KOPT-K1 (cell line): ENCODE measurements around the gene LHPP.

Source experiments
- H3K27ac ChIP-seq: fragments of 200-600 bp; sonication (generic); 2 replicates; pipeline ENCODE4 v1.5.1; 2016; ENCODE audit warnings: antibody characterized with exemption, mild to moderate bottlenecking, low read depth, low read length; ENCODE audit not compliant: poor library complexity, severe bottlenecking
- H3K36me3 ChIP-seq: fragments of 200-600 bp; sonication (generic); 2 replicates; pipeline ENCODE4 v1.5.1; 2017; ENCODE audit warnings: antibody characterized with exemption, mild to moderate bottlenecking, low read length, moderate library complexity; ENCODE audit not compliant: insufficient read depth
- H3K9me3 ChIP-seq: fragments of 200-600 bp; sonication (generic); 2 replicates; pipeline ENCODE4 v1.5.1; 2017; ENCODE audit warnings: antibody characterized with exemption, low read length, mild to moderate bottlenecking; ENCODE audit not compliant: insufficient read depth, poor library complexity, severe bottlenecking

The LHPP gene

GRCh38 chr10:124625831-124626238 is 164.2 kb downstream of the LHPP start:
- Histone ChIP-seq H3K9me3 (no peaks in the 10 kb centered on the region), H3K27ac (peak overlapping the region; percentile 99), H3K36me3 (peaks cover 17% of the 10 kb centered on the region; the same call in 1 of the 2 replicates)

- H3K27ac ChIP-seq = peak overlapping the region; percentile 99
- peaks cover 15% of the 10 kb centered on the region; the same call in 1 of the 2 replicates for H3K36me3 ChIP-seq
These were observed 165.2 kb downstream of the LHPP start for GRCh38 chr10:124626759-124627380.

DNA sequence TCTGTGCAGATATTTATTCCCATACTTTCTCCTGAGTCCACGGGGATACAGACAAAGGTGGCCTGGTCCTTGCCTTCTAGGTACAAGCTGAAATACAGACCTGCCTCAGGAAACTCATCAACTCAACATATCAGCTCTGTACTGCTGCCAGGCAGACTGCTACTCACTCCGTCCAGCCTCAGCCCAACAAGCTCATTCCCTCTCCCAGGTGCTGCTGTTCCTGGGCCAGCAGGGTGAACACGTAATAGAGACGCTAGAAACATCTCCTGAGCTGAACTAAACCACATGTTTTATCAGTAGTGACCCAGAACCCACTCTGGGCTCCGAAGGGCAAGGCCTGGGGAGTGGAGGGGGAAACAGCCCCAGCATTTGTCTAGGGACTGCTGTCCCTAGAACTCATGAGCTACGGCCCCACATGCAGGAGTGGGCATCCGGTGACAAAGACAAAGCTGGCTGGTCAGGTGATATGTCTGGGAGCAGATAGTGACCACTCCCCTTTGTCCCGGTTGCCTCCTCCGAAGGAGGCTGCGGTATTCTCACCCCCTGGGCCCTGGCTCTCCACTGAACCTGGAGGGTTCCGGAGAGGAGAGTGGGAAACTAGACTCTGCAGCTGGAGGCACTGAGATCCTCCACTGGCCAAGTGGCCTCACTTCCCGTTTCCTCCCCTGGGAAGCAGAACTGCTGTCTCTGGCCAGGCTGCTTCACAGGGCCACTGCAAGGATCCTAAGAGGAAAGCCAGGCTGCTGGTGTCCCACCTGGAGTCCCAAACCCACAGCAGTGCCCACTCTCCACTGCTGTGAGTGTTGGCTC is 166.4 kb downstream of the LHPP start:
- Histone ChIP-seq H3K9me3 (no peaks in the 10 kb centered on the region), H3K27ac (peak overlapping the region; percentile 99), H3K36me3 (0 out of 2 replicates have a peak, but pooled peaks cover 3% of the 10 kb centered on the region)

More at GRCh38 chr10:124626759-124627380, 165.2 kb downstream of the LHPP start:
- no peaks in the 10 kb centered on the region for H3K9me3 ChIP-seq

- H3K27ac ChIP-seq = peak overlapping the region; percentile 99
- no peaks in the 10 kb centered on the region for H3K36me3 ChIP-seq
- H3K9me3 ChIP-seq = peaks cover 3% of the 10 kb centered on the region
These were observed 167.0 kb downstream of the LHPP start for GRCh38 chr10:124628676-124629021.

GRCh38 chr10:124629415-124629814 is 167.8 kb downstream of the LHPP start:
- Histone ChIP-seq H3K36me3 (peaks cover 2% of the 10 kb centered on the region; the same call in 1 of the 2 replicates), H3K9me3 (peaks cover 11% of the 10 kb centered on the region), H3K27ac (peak overlapping the region; percentile 99)

DNA sequence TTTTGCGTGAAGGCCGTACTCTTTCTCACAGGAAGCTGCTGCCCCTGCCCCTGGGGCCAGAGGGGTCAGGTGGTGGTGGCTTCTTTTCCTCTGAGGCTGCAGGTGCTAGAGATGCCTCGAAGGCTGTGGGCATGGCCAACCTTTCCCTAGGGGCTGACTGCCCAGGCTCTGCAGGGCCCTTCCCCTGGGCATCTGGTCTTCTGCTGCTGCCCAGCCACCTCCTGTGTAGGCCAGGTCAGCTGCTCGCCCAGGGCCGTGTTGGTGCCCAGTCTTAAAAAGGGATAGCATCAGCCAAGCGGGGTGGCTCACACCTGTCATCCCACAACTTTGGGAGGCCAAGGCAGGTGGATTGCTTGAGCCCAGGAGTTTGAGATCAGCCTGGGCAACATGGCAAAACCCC is 168.2 kb downstream of the LHPP start:
- H3K36me3 ChIP-seq = peaks cover 6% of the 10 kb centered on the region; the same call in 1 of the 2 replicates
- peaks cover 15% of the 10 kb centered on the region for H3K9me3 ChIP-seq
- H3K27ac ChIP-seq = peak overlapping the region; percentile 99

DNA sequence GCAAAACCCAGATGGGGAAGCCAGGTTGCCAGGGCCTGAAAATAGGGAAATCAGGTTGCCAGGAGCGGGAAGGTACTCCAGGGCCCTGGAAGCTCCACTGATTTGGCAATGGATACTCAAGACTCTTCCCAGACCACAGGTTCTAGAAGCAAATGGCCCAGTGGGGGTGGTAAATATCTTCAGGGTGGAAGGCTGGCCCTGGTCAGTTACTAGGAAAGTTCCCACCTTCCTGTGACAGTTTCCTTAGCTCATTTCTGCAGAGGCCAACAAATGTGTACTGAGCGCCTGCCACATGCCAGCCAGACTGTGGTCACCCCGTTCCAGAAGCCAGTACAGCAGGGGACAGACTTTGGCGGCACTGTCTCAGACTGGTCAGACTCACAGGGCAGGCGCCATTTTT is 168.9 kb downstream of the LHPP start:
- H3K36me3 ChIP-seq = peaks cover 6% of the 10 kb centered on the region; the same call in 1 of the 2 replicates
- H3K9me3 ChIP-seq = peaks cover 15% of the 10 kb centered on the region
- H3K27ac ChIP-seq = peak overlapping the region; percentile 99

- peaks cover 6% of the 10 kb centered on the region; the same call in 1 of the 2 replicates for H3K36me3 ChIP-seq
These were observed 170.5 kb downstream of the LHPP start for GRCh38 chr10:124632064-124632531.

DNA sequence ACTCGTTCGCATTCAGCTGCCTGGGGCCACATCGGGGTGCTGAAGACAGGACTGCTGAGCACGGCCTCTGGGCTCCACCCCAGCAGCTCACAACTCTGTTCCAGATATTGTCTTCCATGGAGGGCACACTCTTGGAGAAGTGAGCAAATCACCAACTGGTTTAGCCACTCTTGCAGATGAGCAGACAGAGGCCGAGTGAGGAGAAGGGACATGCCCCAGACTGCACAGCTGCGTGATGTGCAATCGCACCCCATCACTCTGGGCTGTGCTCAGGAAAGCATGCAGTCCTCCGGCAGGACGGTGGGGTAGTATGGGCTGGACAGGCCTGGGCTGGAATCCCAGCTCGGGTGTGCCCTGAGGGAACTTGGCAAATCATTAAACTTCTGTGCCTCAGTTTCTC is 170.9 kb downstream of the LHPP start:
- H3K27ac ChIP-seq = peak overlapping the region; percentile 99

More at GRCh38 chr10:124632064-124632531, 170.5 kb downstream of the LHPP start:
- Histone ChIP-seq H3K27ac (peak overlapping the region; percentile 99), H3K9me3 (peaks cover 15% of the 10 kb centered on the region)

GRCh38 chr10:124636271-124636995 is 174.8 kb downstream of the LHPP start:
- Histone ChIP-seq H3K27ac (peak overlapping the region; percentile 97), H3K9me3 (peaks cover 15% of the 10 kb centered on the region), H3K36me3 (peaks cover 6% of the 10 kb centered on the region; the same call in 1 of the 2 replicates)

More for the DNA sequence above, 170.9 kb downstream of the LHPP start:
- peaks cover 6% of the 10 kb centered on the region; the same call in 1 of the 2 replicates for H3K36me3 ChIP-seq
- H3K9me3 ChIP-seq = peaks cover 15% of the 10 kb centered on the region

DNA sequence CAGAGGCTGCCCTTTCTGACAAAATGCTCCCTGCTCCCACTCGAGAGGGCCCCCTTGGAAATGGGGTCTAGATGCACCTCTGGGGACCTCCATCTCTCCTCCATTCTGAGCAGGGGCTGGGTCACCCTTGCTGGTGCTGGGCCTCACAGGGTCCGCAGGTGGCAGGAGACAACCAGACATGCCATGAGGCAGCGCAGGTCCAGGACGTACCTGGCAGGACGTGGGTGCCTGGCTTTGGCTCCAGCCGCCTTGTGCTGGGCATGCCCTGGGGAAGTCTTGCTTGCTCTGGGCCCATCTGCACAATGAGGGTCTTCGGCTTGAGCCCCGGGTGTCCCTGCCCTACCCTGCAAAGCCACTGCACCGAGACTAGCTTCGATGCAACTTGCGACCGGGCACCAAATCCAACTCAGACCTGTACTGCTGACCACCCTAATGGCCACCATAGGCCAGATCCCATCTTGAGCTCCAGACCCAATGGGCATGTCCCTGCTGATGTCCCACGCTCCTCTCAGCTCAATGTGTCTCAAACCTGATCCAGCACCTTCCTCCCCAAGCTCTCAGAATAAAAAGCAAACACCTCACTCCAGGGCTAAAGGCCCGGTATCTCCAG is 175.6 kb downstream of the LHPP start:
- peaks cover 15% of the 10 kb centered on the region for H3K9me3 ChIP-seq
- H3K36me3 ChIP-seq = peaks cover 6% of the 10 kb centered on the region; the same call in 1 of the 2 replicates
- H3K27ac ChIP-seq = peak overlapping the region; percentile 97

GRCh38 chr10:124637746-124638145 is 176.1 kb downstream of the LHPP start:
- peak overlapping the region; percentile 97 for H3K27ac ChIP-seq
- peaks cover 15% of the 10 kb centered on the region for H3K9me3 ChIP-seq
- H3K36me3 ChIP-seq = peaks cover 6% of the 10 kb centered on the region; the same call in 1 of the 2 replicates

DNA sequence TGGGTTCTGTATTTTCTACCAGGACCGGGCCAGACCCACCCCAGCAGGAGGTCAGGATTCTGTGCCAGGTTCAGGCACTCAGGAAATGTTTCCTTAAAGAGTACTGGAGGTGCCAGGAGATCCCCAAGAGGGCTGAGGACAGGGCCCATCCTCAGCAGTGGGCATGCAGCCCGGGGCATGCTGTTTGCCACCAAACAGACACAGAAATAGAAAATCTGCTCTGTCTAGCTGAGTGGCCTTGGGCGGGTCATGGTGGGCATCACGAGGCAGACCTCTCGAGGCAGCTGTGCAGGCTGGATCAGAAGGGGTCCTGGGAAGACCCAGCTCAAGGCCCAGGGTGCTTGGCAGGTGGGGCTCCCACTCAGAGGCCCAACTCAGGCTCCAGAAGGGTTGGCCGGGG is 177.6 kb downstream of the LHPP start:
- H3K36me3 ChIP-seq = peaks cover 6% of the 10 kb centered on the region; the same call in 1 of the 2 replicates
- H3K9me3 ChIP-seq = peaks cover 7% of the 10 kb centered on the region
- peak overlapping the region; percentile 97 for H3K27ac ChIP-seq

DNA sequence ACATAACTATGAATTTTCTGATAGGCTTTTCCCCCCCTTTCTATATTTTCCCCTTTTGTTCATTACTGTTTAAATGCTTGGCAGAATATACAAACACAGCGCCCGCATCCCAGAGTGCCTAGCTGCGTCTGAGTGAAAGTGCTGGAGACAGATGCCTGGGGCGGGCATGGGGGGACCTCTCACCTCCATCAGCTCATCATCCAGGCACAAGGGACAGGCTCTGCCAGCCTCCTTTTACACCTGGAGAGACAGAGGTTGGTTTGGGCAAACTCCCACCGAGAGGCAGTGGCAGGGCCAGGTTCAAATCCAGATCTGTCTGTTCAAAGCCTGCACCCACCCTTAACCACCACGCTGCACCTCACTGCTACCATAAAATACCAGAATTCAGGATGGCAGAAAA is 178.0 kb downstream of the LHPP start:
- H3K27ac ChIP-seq = peak overlapping the region; percentile 97
- H3K9me3 ChIP-seq = peaks cover 2% of the 10 kb centered on the region
- H3K36me3 ChIP-seq = peaks cover 2% of the 10 kb centered on the region; the same call in 1 of the 2 replicates
